ENCODE results near the gene GALNT18. TPM values are rescaled to one million over a fixed set of nuclear protein-coding genes. Genes with fewer than 3 reads are reported as not detected.

GALNT18 gene
- total and polyA plus RNA-seq, 4 donors: 17.7 to 109 (median 63.7) TPM

DNA sequence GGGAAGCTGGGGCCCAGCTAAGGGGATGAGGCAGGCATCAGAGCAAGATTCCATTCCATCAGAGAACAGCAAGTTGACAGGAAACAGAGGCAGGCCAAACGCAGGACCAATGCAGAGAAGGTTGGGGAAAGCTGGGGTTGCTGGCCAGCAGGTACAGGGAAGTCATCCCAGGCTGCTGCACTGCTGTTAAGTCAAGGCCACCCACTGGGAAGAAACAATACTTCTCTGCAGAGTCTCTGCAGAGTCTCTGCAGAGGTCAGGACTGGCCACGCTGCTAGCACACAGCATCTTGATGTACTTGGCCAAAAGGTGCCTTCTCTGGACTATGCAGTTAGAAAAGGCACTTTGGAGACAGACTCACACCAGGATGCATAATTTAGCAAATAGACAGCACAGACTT is 200.3 kb downstream of the GALNT18 start:
- Histone ChIP-seq H3K27ac (ENCODE audit: low read depth in 1 of 2, low read length in 1 of 2) (no peak overlapping the region), H3K9me3 (ENCODE audit: control insufficient read depth in 4 of 4, insufficient read depth in 3 of 4, low read length in 3 of 4) (no peaks in the 10 kb centered on the region), H3K4me1 (ENCODE audit: control insufficient read depth in 5 of 5, insufficient read depth in 5 of 5, low read length in 5 of 5) (peaks cover 3 to 34% (median 11%) of the 10 kb centered on the region in 5 donors), H3K27me3 (ENCODE audit: control insufficient read depth in 3 of 3, insufficient read depth in 3 of 3, low read length in 2 of 3) (no peaks in the 10 kb centered on the region), H3K9ac (ENCODE audit: insufficient read depth in 1 of 2, low read length in 2 of 2) (no peak overlapping the region), H3K4me3 (no peak overlapping the region), H3K36me3 (ENCODE audit: control insufficient read depth in 4 of 4, insufficient read depth in 4 of 4, low read length in 4 of 4) (peaks cover 0 to 8% (median 0%) of the 10 kb centered on the region in 4 donors)
- DNase-seq (no peak), ATAC-seq (ENCODE audit: insufficient read depth, low FRiP score) (no peak)
- WGBS, 2 donors: 70 to 100% methylated on average over 1 to 2 of the region's 2 CpGs
- no peak for TF ChIP-seq CTCF (IDR thresholded peaks at IDR 0.05; ENCODE audit: control extremely low read depth, extremely low read depth)

DNA sequence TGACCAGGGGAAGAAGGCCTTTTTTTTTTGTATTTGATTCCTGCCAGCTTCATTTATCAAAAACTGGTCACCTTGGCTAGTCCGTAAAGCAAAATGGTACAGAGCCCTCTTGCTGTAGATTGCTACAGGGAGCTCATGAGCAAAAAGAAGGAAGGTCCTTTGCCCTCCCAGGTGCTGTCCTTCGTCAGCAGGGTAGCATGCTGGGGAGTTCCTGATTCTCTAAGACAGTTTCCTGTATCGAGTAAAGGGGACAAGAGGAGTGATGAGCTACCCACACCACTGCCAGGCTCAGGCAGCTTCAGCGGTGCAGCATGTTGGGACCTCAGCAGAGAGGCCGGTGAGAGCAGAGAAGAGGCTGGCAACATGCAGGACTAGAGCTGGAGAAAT is 200.9 kb downstream of the GALNT18 start:
- Histone ChIP-seq H3K36me3 (ENCODE audit: control insufficient read depth in 4 of 4, insufficient read depth in 4 of 4, low read length in 4 of 4) (peaks cover 0 to 7% (median 0%) of the 10 kb centered on the region in 4 donors), H3K27me3 (ENCODE audit: control insufficient read depth in 3 of 3, insufficient read depth in 3 of 3, low read length in 2 of 3) (no peaks in the 10 kb centered on the region), H3K4me3 (no peak overlapping the region), H3K9me3 (ENCODE audit: control insufficient read depth in 4 of 4, insufficient read depth in 3 of 4, low read length in 3 of 4) (no peaks in the 10 kb centered on the region), H3K4me1 (ENCODE audit: control insufficient read depth in 5 of 5, insufficient read depth in 5 of 5, low read length in 5 of 5) (peaks cover 3 to 32% (median 11%) of the 10 kb centered on the region in 5 donors), H3K9ac (ENCODE audit: insufficient read depth in 1 of 2, low read length in 2 of 2) (no peak overlapping the region), H3K27ac (ENCODE audit: low read depth in 1 of 2, low read length in 1 of 2) (no peak overlapping the region)
- no peak for DNase-seq
- no peak for ATAC-seq (ENCODE audit: insufficient read depth, low FRiP score)
- no peak for TF ChIP-seq CTCF (IDR thresholded peaks at IDR 0.05; ENCODE audit: control extremely low read depth, extremely low read depth)
- 49 to 65% methylated on average over 5 of the region's 5 CpGs for WGBS, 2 donors

DNA sequence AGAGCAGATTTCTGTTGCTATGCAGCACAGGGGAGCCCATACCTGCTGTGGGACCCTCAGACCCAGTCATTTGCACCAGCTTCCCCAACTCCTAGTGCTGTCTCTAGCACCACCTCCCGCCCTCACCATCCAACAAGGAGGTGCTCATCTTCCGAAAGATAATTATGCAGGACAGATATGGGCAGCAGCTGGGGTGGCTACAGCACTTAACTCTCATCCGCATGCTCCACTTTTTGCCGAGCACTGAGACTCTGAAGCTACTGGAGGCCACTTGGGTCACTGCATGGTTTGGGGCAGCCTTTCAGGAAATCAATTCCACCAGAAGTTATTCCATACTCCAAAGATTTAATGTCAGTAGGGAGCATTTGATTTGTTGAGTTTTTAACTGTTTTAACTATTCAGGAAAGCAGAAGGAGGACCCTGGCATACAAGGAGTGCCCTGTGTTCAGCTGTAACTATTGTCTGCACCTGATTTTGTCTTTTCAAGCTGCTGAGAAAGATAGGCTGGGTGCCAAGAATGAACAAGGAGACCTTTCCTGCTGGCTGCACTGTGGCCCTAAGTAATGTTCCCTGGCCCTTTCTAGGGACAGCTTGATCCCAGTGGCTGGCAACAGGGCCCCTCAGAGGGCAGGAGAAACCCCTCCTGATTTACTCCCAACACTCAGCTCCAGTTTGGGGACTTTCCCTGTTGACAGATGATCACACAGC is 201.5 kb downstream of the GALNT18 start:
- 82 to 84% methylated on average over 4 of the region's 4 CpGs for WGBS, 2 donors
- Histone ChIP-seq H3K36me3 (ENCODE audit: control insufficient read depth in 4 of 4, insufficient read depth in 4 of 4, low read length in 4 of 4) (peaks cover 0 to 6% (median 0%) of the 10 kb centered on the region in 4 donors), H3K27me3 (ENCODE audit: control insufficient read depth in 3 of 3, insufficient read depth in 3 of 3, low read length in 2 of 3) (no peaks in the 10 kb centered on the region), H3K4me3 (no peak overlapping the region), H3K27ac (ENCODE audit: low read depth in 1 of 2, low read length in 1 of 2) (no peak overlapping the region), H3K4me1 (ENCODE audit: control insufficient read depth in 5 of 5, insufficient read depth in 5 of 5, low read length in 5 of 5) (peaks cover 3 to 29% (median 11%) of the 10 kb centered on the region in 5 donors), H3K9ac (ENCODE audit: insufficient read depth in 1 of 2, low read length in 2 of 2) (no peak overlapping the region), H3K9me3 (ENCODE audit: control insufficient read depth in 4 of 4, insufficient read depth in 3 of 4, low read length in 3 of 4) (no peaks in the 10 kb centered on the region)
- peak in 1 of 3 donors; percentile 56 for DNase-seq
- ATAC-seq (ENCODE audit: insufficient read depth, low FRiP score): no peak
- no peak for TF ChIP-seq CTCF (IDR thresholded peaks at IDR 0.05; ENCODE audit: control extremely low read depth, extremely low read depth)
